D721Med (cell line): ENCODE measurements around the gene TMEM59L.

Source experiments
- DNase-seq: peaks from one replicate; pipeline ENCODE4 v3.0.0; 2011; ENCODE audit warnings: low spot score; ENCODE audit not compliant: insufficient read length
- FAIRE-seq: peaks from 2 replicates; lab custom pipeline; 2011; peaks lifted over from hg19 to GRCh38; lab: Jason Lieb, UNC
- TF ChIP-seq, protein P1 (sequence below): IDR thresholded peaks from 2 replicates; pipeline ENCODE4 v1.5.1; 2012; ENCODE audit warnings: mild to moderate bottlenecking, control low read depth; ENCODE audit not compliant: insufficient read depth; ENCODE audit errors: missing control alignments

Gene TMEM59L

DNA sequence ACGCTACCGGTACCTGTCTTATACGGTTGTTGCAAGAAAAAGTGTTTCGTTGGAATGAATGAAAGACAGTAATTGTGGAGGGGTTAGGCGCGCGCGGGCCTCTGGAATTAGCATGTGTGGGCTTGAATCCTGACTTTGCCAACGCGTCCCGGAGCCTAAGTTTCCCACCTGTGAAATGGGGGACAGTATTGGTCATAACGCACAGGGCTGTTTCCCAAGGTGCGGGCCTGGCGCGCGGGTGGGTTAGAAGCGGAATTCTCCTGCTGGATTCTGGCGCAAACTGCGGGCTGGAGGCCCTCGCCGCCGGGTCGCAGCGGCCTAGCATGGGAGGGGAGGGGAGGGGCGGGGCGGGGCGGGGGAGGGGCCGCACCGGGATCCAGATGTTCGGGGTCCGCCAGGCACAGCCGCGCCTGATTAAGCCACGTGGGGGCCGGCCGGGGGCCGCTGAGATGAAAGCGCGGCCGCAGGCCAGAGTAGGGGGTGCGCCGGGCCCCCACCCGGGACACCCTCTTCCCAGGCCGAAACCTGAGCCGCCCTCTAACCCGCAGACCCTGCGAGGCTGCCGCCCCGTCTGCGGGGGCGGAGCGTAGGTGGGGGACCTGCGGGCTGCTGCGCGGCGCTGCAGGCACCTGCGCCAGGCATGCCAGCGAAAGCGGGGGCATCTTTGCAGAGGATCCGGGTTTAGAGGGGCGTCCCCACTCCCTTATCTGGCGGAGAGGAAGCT, 1.2 kb upstream of the TMEM59L start:
- DNase-seq (no peak), FAIRE-seq (no peak)
- TF ChIP-seq, protein P1, sequence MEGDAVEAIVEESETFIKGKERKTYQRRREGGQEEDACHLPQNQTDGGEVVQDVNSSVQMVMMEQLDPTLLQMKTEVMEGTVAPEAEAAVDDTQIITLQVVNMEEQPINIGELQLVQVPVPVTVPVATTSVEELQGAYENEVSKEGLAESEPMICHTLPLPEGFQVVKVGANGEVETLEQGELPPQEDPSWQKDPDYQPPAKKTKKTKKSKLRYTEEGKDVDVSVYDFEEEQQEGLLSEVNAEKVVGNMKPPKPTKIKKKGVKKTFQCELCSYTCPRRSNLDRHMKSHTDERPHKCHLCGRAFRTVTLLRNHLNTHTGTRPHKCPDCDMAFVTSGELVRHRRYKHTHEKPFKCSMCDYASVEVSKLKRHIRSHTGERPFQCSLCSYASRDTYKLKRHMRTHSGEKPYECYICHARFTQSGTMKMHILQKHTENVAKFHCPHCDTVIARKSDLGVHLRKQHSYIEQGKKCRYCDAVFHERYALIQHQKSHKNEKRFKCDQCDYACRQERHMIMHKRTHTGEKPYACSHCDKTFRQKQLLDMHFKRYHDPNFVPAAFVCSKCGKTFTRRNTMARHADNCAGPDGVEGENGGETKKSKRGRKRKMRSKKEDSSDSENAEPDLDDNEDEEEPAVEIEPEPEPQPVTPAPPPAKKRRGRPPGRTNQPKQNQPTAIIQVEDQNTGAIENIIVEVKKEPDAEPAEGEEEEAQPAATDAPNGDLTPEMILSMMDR: no peak

DNA sequence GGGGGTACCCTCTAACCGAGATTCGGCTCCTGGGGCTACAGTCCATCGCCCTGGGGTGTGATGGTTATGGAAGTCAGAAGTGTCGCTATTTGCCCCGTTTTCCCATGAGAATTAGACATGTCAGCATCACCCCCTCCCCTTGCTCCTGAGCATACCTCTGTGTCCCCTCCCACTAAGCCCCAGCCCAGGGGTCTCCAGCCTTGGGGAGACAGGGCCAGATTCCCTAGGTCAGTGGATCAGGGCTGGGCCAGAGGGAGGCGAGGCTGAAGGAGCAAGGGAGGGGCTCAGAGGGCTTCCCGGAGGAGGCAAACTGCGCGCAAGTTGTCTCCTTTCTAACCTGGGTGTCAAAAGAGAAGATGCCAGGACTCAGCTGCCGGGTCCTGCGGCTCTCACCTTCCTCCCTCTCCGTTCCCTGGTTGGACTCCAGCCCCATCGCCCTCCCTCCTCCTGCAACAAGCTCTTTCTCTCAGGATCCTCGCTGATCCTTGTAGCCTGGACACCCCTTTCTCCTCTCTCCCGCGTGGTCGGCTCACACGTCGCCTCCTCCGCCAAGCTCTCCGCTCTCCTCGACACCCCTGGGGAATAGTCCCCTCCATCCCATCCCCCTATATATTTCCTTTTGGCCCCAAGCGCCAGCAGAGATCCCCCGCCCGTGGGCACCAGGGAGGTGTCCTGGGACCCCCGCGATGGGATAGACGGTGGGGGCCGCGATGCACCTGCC, 459 bp upstream of the TMEM59L start:
- DNase-seq (no peak), FAIRE-seq (no peak)
- TF ChIP-seq, protein P1: no peak

DNA sequence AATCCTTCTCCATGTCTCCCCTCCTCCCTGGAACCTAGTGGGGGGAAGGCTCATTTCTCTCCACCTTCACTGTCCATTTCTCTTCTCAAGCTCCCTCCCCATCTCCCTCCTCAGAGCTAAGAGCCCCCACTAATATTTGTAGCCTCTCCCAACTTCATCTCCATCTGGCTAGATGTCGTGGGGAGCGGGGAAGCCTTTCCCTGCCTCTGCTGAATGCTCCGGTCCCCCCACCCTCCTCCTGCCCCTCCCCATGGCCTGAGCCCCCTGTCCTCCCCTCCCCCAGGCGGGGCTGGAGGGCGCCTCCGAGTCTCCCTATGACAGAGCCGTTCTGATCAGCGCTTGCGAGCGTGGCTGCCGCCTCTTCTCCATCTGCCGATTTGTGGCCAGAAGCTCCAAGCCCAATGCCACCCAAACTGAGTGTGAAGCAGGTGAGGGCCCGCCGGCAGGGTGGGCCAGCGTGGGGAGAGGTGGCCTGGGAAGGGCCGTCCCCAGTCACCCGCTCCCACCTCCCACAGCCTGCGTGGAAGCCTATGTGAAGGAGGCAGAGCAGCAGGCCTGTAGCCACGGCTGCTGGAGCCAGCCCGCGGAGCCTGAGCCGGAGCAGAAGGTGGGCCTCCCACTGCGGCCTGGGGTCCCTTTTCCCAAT, 1.0 kb downstream of the TMEM59L start:
- FAIRE-seq (no peak), DNase-seq (no peak)
- TF ChIP-seq, protein P1: no peak

DNA sequence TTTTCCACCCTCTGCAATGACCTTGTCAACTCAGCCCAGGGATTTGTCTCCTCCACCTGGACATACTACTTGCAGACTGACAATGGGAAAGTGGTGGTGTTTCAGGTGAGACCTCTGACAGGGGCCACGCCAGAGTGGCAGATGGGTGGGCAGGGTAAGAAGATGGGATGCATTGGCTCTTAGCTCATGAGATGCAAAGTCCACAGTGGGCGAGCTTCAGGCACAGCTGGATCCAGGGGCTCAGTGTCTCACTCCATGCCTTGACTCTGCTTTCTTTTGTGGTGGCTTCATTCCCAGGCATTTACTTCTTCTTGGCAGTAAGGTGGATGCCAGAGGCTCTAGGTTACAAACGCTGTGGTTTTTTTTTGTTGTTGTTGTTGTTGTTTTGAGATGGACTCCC, 3.4 kb downstream of the TMEM59L start:
- DNase-seq: no peak
- TF ChIP-seq, protein P1: no peak
- FAIRE-seq: no peak

DNA sequence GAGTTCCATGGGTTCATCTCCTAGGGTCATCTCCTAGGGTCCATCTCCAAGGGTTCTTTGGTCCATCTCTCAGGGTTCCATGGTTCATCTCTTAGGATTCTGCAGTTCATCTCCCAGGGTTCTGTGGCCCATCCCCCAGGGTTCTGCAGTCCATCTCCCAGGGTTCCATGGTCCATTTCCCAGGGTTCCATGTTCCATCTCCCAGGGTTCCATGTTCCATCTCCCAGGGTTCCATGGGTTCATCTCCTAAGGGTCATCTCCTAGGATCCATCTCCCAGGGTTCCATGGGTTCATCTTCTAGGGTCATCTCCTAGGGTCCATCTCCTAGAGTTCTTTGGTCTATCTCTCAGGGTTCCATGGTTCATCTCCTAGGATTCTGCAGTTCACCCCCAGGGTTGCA, 4.9 kb downstream of the TMEM59L start:
- TF ChIP-seq, protein P1: no peak
- FAIRE-seq: no peak

DNA sequence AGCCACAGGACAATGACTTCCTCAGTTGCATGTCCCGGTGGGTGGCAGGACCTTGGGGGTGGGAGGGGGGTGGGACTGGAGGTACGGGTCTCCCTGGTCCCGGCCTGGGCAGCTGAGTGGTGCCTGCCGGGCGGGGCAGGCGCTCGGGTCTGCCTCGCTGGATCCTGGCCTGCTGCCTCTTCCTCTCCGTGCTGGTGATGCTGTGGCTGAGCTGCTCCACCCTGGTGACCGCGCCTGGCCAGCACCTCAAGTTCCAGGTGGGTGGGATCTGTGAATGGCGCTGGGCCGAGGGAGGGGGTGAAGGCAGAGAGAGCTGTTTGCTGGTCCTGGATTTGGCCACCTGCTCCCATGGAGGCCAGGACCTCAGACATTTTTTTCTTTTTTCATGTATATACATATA, 5.6 kb downstream of the TMEM59L start:
- no peak for FAIRE-seq
- no peak for DNase-seq
- TF ChIP-seq, protein P1: no peak

More for the DNA sequence above, 4.9 kb downstream of the TMEM59L start:
- no peak for DNase-seq
